ENCODE data around the gene RPS18. TPM values are rescaled to one million over a fixed set of nuclear protein-coding genes. Genes with fewer than 3 reads are reported as not detected.

The RPS18 gene
- total and polyA plus RNA-seq, 10 of the 15 experiments (the other 5 are each of a cell fraction or from before 2014, with no cell fraction given): 4,228 to 20,828 (median 7,406) TPM

DNA sequence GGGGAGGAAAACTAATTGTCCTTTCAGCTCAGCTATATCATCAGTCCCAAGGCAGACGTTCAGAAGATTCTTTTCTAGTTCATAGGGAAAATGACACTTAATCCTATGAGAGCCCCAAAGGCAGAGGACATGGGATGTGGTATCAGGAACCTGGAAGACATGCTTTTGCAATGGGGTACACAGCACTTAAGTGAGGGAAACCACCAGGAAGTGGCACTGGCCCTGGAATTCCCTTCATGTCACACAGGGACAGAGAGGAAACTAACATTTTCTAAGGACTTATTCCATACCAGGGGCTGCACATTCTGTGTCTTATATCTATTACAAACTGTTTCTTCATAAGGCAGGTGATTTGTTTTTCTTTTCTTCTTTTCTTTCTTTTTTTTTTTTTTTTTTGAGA, 28.4 kb upstream of the RPS18 start:
- ChIA-PET CTCF (no interaction called here), POLR2A (interaction anchor here (1.0 kb wide), 1 partner anchor 125 kb away, joined by 3 read pairs; no protein-coding TSS in a partner anchor)
- no peaks in the 10 kb centered on the region for H4K20me1 ChIP-seq (ENCODE audit: control insufficient read depth, insufficient read depth)

More for the DNA sequence above, 28.4 kb upstream of the RPS18 start:
- ATAC-seq (no peak), DNase-seq (ENCODE audit: low read depth, low spot score) (no peak), FAIRE-seq (no peak)
- H3K27ac ChIP-seq (ENCODE audit: control insufficient read depth, insufficient read depth): no peak overlapping the region
- no peak overlapping the region for H3K4me3 ChIP-seq
- WGBS (ENCODE audit: insufficient coverage, insufficient replicate concordance, low lambda C conversion rate, missing lambda C conversion rate): 0% methylated on average over 1 of the region's 1 CpG
- no peaks in the 10 kb centered on the region for H3K9me3 ChIP-seq (replicated peaks; ENCODE audit: control insufficient read depth, insufficient read depth, low read length)
- RAD21 ChIA-PET (ENCODE audit: unreplicated experiment): interaction anchor here (1.1 to 1.4 kb wide), 2 partner anchors 71 to 93 kb away, joined by 3 to 4 read pairs; no protein-coding TSS in a partner anchor
- no peaks in the 10 kb centered on the region for H3K36me3 ChIP-seq (ENCODE audit: control insufficient read depth in 2 of 2, insufficient read depth in 2 of 2, low read length in 1 of 2)
- no peaks in the 10 kb centered on the region for H3K27me3 ChIP-seq (replicated peaks in 1 of 2; ENCODE audit: control insufficient read depth in 2 of 2, insufficient read depth in 2 of 2, low read length in 1 of 2)
- no TSS peak for BruUV-seq (replicated peaks)
- no peak overlapping the region for H3K4me2 ChIP-seq (ENCODE audit: control insufficient read depth, insufficient read depth)
- SMC1A ChIA-PET (ENCODE audit: uncharacterized antibody, unreplicated experiment): interaction anchor here (0.8 kb wide), 1 partner anchor 833 kb away, joined by 3 read pairs; no protein-coding TSS in a partner anchor
- in situ Hi-C loops (cut with MboI) (no loop called here), intact Hi-C loops (cut with micrococcal nuclease; ENCODE audit: unreplicated experiment) (no loop called here)
- H3K79me2 ChIP-seq (ENCODE audit: control insufficient read depth, insufficient read depth, low read length): no peaks in the 10 kb centered on the region
- peaks cover under 1% of the 10 kb centered on the region; the same call in 1 of the 2 replicates for H3K4me1 ChIP-seq (ENCODE audit: control insufficient read depth, insufficient read depth, low read length)
- no peak for TF ChIP-seq GABPA (IDR thresholded peaks at IDR 0.05; ENCODE audit: low read depth)
- no peak for TF ChIP-seq JUND (IDR thresholded peaks at IDR 0.05; ENCODE audit: low read depth, low read length)
- TF ChIP-seq MTA3 (IDR thresholded peaks at IDR 0.05; ENCODE audit: borderline replicate concordance, low read length): no peak
- TF ChIP-seq, protein P1, sequence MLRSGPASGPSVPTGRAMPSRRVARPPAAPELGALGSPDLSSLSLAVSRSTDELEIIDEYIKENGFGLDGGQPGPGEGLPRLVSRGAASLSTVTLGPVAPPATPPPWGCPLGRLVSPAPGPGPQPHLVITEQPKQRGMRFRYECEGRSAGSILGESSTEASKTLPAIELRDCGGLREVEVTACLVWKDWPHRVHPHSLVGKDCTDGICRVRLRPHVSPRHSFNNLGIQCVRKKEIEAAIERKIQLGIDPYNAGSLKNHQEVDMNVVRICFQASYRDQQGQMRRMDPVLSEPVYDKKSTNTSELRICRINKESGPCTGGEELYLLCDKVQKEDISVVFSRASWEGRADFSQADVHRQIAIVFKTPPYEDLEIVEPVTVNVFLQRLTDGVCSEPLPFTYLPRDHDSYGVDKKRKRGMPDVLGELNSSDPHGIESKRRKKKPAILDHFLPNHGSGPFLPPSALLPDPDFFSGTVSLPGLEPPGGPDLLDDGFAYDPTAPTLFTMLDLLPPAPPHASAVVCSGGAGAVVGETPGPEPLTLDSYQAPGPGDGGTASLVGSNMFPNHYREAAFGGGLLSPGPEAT (IDR thresholded peaks at IDR 0.05; ENCODE audit: low read depth): no peak
- TF ChIP-seq SMC3 (IDR thresholded peaks at IDR 0.05; ENCODE audit: borderline replicate concordance, low read length): no peak
- no peak for TF ChIP-seq ZNF384 (IDR thresholded peaks at IDR 0.05; ENCODE audit: borderline replicate concordance, low read depth, low read length)
- TF ChIP-seq HDAC6 (IDR thresholded peaks at IDR 0.05; ENCODE audit: unreplicated experiment): no peak
- TF ChIP-seq NR2C1 (IDR thresholded peaks at IDR 0.05): no peak
- TF ChIP-seq MXI1 (IDR thresholded peaks at IDR 0.05; ENCODE audit: low read depth, low read length): no peak
- TF ChIP-seq, protein P2, sequence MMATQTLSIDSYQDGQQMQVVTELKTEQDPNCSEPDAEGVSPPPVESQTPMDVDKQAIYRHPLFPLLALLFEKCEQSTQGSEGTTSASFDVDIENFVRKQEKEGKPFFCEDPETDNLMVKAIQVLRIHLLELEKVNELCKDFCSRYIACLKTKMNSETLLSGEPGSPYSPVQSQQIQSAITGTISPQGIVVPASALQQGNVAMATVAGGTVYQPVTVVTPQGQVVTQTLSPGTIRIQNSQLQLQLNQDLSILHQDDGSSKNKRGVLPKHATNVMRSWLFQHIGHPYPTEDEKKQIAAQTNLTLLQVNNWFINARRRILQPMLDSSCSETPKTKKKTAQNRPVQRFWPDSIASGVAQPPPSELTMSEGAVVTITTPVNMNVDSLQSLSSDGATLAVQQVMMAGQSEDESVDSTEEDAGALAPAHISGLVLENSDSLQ (IDR thresholded peaks at IDR 0.05): no peak
- H3K9ac ChIP-seq (ENCODE audit: control insufficient read depth, insufficient read depth, low read length): no peak overlapping the region
- H2AFZ ChIP-seq (ENCODE audit: control insufficient read depth, low read depth, low read length): no peak overlapping the region
